ENCODE results near the gene SLC5A8. TPM values are rescaled to one million over a fixed set of nuclear protein-coding genes. Genes with fewer than 3 reads are reported as not detected.

Gene SLC5A8, protein sequence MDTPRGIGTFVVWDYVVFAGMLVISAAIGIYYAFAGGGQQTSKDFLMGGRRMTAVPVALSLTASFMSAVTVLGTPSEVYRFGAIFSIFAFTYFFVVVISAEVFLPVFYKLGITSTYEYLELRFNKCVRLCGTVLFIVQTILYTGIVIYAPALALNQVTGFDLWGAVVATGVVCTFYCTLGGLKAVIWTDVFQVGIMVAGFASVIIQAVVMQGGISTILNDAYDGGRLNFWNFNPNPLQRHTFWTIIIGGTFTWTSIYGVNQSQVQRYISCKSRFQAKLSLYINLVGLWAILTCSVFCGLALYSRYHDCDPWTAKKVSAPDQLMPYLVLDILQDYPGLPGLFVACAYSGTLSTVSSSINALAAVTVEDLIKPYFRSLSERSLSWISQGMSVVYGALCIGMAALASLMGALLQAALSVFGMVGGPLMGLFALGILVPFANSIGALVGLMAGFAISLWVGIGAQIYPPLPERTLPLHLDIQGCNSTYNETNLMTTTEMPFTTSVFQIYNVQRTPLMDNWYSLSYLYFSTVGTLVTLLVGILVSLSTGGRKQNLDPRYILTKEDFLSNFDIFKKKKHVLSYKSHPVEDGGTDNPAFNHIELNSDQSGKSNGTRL
- total RNA-seq (2021) (not detected in 2 replicates), Bru-seq, nascent RNA (not detected), BruChase-seq, experiment 1, labeled RNA remaining after a 2-hour chase (not detected), BruChase-seq, experiment 2, labeled RNA remaining after a 6-hour chase (not detected)
- long read RNA-seq: 0 reads

DNA sequence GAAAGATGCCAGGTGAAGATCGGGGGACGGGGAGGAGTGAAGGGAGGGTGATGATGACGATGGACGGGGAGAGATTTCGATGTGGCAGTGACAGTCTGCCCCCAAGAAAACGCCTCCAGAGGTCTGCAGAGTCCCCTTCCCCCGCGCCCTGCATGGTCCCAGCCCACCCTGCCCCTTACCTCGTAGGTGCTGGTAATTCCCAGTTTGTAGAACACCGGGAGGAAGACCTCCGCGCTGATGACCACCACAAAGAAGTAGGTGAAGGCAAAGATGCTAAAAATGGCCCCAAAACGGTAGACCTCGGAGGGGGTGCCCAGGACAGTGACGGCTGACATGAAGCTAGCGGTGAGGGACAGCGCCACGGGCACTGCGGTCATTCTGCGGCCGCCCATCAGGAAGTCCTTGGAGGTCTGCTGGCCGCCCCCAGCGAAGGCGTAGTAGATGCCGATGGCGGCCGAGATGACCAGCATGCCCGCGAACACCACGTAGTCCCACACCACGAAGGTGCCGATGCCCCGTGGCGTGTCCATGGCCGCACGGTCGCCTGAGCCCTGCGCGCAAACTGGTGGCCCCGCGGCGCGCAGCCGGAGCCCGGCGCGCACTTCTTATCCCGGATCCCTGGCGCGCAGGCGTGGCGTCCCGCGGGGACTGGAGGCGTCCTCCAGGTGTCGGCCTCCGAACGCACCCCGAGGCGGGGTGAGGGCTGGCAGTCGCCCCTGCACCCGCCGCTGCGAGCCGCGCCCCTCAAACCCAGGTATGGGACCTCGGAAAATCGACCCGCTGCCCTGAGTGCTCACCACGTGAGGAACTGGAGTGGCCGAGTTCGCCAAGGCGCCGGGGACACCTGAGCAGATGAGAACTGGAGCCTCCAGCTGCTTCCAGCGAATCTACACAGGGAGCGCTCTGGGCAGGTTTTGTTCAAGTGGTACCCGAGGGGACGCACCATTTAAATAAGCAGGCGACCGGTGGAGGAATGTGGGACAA lies at the start of gene SLC5A8:
Gene SLC5A8, minus strand, starts transcription at position 920 of the 984 bp plus-strand sequence. Its CDS starts 390 bp downstream, at position 530.
- Histone ChIP-seq H4K20me1 (ENCODE audit: insufficient read depth) (no peaks in the 10 kb centered on the region), H3K27me3 (ENCODE audit: insufficient read depth, low read depth) (peaks cover 4% of the 10 kb centered on the region), H3K27ac (no peak within 1 kb of the TSS), H3F3A (ENCODE audit: insufficient read depth, low read depth) (no peaks in the 10 kb centered on the region), H3K4me1 (replicated peaks; ENCODE audit: insufficient read depth) (no peaks in the 10 kb centered on the region), H2AFZ (no peak within 1 kb of the TSS), H3K4me3 (no peak within 1 kb of the TSS), H3K4me2 (no peak within 1 kb of the TSS), H3K9me3 (ENCODE audit: insufficient read depth, low read depth) (no peaks in the 10 kb centered on the region), H3K79me2 (ENCODE audit: low read depth) (no peaks in the 10 kb centered on the region), H3K9me2 (ENCODE audit: insufficient read depth) (no peaks in the 10 kb centered on the region), H3K36me3 (ENCODE audit: low read depth) (no peaks in the 10 kb centered on the region)
- CTCF ChIA-PET: no interaction called here
- TF ChIP-seq, protein P1, sequence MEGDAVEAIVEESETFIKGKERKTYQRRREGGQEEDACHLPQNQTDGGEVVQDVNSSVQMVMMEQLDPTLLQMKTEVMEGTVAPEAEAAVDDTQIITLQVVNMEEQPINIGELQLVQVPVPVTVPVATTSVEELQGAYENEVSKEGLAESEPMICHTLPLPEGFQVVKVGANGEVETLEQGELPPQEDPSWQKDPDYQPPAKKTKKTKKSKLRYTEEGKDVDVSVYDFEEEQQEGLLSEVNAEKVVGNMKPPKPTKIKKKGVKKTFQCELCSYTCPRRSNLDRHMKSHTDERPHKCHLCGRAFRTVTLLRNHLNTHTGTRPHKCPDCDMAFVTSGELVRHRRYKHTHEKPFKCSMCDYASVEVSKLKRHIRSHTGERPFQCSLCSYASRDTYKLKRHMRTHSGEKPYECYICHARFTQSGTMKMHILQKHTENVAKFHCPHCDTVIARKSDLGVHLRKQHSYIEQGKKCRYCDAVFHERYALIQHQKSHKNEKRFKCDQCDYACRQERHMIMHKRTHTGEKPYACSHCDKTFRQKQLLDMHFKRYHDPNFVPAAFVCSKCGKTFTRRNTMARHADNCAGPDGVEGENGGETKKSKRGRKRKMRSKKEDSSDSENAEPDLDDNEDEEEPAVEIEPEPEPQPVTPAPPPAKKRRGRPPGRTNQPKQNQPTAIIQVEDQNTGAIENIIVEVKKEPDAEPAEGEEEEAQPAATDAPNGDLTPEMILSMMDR (conservative IDR thresholded peaks at IDR 0.05): no peak
- no peak for TF ChIP-seq EZH2 (IDR thresholded peaks at IDR 0.05; ENCODE audit: low read depth)
- POLR2A ChIA-PET (ENCODE audit: unreplicated experiment): no interaction called here
- no TSS peak for BruUV-seq (replicated peaks)
- DNase-seq: no peak
- intact Hi-C loops (cut with micrococcal nuclease; ENCODE audit: unreplicated experiment): no loop called here

DNA sequence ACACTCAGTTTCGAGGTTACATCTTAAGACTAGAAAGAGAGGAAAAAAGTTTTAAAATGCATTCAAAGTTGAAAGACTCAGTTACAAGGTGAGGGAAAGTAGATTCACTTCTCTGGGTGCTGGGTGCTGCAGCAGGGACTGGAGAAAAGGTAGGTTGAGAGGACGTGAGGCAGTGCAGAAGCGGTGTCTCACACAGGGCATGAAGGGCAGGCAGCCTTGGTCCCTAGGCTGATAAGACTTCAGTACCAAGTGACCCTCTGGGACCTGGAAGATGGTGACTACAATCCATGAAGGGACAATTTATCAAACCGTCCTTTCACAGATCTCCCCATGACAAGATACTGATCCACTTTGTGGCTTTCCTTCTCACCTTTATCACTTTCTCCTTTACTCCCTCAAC lies 47.3 kb upstream of the SLC5A8 start:
- DNase-seq: no peak
- no peak overlapping the region for H3K4me2 ChIP-seq
- BruUV-seq (replicated peaks): no TSS peak
- H2AFZ ChIP-seq: no peak overlapping the region
- H4K20me1 ChIP-seq (ENCODE audit: insufficient read depth): no peaks in the 10 kb centered on the region
- no peaks in the 10 kb centered on the region for H3K79me2 ChIP-seq (ENCODE audit: low read depth)
- H3K9me3 ChIP-seq (ENCODE audit: insufficient read depth, low read depth): no peaks in the 10 kb centered on the region
- POLR2A ChIA-PET (ENCODE audit: unreplicated experiment): no interaction called here
- H3K4me3 ChIP-seq: no peak overlapping the region
- H3K27ac ChIP-seq: no peak overlapping the region
- TF ChIP-seq EZH2 (IDR thresholded peaks at IDR 0.05; ENCODE audit: low read depth): no peak
- TF ChIP-seq, protein P1 (conservative IDR thresholded peaks at IDR 0.05): no peak
- H3F3A ChIP-seq (ENCODE audit: insufficient read depth, low read depth): no peaks in the 10 kb centered on the region
- no peaks in the 10 kb centered on the region for H3K36me3 ChIP-seq (ENCODE audit: low read depth)
- intact Hi-C loops (cut with micrococcal nuclease; ENCODE audit: unreplicated experiment): no loop called here
- peaks cover 37% of the 10 kb centered on the region for H3K27me3 ChIP-seq (ENCODE audit: insufficient read depth, low read depth)
- no peaks in the 10 kb centered on the region for H3K4me1 ChIP-seq (replicated peaks; ENCODE audit: insufficient read depth)
- CTCF ChIA-PET: no interaction called here
- no peaks in the 10 kb centered on the region for H3K9me2 ChIP-seq (ENCODE audit: insufficient read depth)

DNA sequence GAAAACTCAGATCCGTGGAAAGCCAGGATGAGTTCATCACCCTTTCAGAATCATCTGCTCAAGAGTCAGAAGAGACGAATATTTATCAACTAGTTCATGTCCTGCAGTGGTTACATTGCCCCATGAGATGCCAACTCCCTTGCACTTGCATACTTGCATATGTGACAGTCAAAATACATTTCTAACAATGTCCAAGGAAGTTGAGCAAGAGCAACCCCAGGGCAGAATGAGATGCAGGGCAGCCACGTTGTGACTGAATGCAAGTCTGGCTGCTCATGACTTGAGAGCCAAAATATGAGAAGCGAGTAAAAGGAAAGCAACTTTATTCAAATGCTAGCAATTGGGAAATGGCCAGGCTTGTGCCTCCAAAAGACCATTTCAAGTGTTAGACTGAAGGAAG lies 46.2 kb upstream of the SLC5A8 start:
- no peaks in the 10 kb centered on the region for H3K9me2 ChIP-seq (ENCODE audit: insufficient read depth)
- H3K4me1 ChIP-seq (replicated peaks; ENCODE audit: insufficient read depth): no peaks in the 10 kb centered on the region
- H3K27ac ChIP-seq: no peak overlapping the region
- no TSS peak for BruUV-seq (replicated peaks)
- intact Hi-C loops (cut with micrococcal nuclease; ENCODE audit: unreplicated experiment): no loop called here
- no peak for TF ChIP-seq EZH2 (IDR thresholded peaks at IDR 0.05; ENCODE audit: low read depth)
- TF ChIP-seq, protein P1 (conservative IDR thresholded peaks at IDR 0.05): no peak
- no peak for DNase-seq
- H4K20me1 ChIP-seq (ENCODE audit: insufficient read depth): no peaks in the 10 kb centered on the region
- H3K36me3 ChIP-seq (ENCODE audit: low read depth): no peaks in the 10 kb centered on the region
- H3K4me3 ChIP-seq: no peak overlapping the region
- H3K4me2 ChIP-seq: no peak overlapping the region
- no peaks in the 10 kb centered on the region for H3K9me3 ChIP-seq (ENCODE audit: insufficient read depth, low read depth)
- POLR2A ChIA-PET (ENCODE audit: unreplicated experiment): no interaction called here
- H3F3A ChIP-seq (ENCODE audit: insufficient read depth, low read depth): no peaks in the 10 kb centered on the region
- no peak overlapping the region for H2AFZ ChIP-seq
- no peaks in the 10 kb centered on the region for H3K79me2 ChIP-seq (ENCODE audit: low read depth)
- CTCF ChIA-PET: no interaction called here
- peaks cover 41% of the 10 kb centered on the region for H3K27me3 ChIP-seq (ENCODE audit: insufficient read depth, low read depth)

Measured in PC-9 (cell line).